HG03432 (cell line): Measurements from ENCODE around the gene RNF183.
"Not testable (repeated sequence)": the region's sequence is repeated elsewhere in the genome, so short reads cannot be mapped to it uniquely, and the experiment has no call there.

ENCODE experiments used
- ATAC-seq: cut with Tn5 transposase; IDR thresholded peaks from one replicate; pipeline ENCODE4 v1.9.1; 2021; ENCODE audit warnings: mild to moderate bottlenecking, moderate library complexity; ENCODE audit not compliant: unreplicated experiment

The RNF183 gene

DNA sequence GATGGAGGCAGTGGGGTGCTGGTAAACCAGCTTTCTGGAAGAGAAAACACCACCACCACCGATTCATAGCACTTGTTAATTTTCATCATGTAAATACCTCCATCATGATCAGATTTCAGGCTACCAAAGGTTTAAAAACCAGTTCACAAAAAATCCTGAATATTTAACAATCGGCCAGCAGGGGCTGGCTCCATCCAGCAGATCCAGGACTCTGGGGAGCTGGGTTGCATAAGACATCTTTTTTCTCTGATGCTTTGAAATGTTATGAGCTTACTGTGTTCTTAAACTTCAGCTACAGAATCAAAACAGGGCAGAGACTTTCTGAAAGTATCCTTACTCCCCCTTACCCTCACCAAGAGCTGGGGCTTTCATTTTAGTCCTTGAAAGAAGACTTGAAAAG lies 14.6 kb upstream of the RNF183 start:
- ATAC-seq = no peak

DNA sequence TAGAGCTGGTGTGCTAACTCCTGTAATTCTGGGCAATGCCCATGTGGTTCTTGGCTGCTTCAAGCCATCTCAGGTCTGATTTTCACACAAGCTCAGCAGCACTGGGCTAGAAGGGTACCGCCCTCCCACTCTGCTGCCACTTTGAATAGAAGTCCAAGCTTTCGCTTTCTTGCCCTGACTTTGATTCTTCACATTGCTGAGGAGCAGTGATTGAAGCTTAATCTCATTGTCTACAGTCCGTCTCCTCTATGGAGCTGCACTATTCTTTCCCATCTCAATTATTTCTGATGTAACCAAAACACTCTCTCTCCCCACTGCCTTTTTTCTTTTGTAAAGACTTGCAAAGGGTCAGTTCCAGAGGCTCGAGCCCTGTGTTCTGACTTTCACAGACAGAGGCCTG lies 12.9 kb upstream of the RNF183 start:
- ATAC-seq = no peak

DNA sequence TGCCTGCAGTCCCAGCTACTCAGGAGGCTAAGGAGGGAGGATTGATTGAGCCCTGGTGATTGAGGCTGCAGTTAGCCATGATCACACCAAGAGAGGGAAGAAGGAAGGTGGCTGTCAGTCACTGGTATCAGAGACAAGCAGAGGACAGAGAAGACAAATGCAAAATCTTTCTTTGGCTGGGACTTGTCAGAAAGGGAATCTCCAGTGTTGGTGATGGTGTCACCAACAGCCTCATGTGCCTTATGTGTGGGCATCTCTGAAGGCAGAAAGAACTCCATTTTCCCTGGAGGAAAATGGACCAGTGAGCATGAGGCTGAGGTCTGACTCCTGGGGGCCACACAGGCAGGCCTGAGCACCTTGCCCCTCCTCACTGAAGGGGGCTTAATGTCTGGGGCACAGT lies 12.1 kb upstream of the RNF183 start:
- no peak for ATAC-seq

DNA sequence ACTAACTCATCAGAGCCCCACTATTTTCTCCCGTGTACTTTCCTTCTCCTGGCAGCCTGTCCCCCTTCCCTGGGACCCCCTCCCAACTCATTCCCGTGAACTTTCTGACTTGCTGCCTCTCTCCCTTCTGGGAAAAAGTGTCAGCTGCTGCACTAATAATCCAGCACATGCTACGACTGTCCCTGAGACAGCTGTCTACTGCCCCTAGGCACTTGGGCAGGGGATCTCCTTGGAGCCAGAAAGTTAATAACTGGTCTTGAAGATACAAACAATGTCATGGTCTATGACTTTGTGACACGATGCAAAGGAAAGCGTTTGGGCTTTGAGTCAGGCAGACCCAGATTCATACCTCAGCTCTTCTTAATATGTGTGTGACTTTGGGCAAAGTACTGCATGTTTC lies 10.1 kb upstream of the RNF183 start:
- no peak for ATAC-seq

DNA sequence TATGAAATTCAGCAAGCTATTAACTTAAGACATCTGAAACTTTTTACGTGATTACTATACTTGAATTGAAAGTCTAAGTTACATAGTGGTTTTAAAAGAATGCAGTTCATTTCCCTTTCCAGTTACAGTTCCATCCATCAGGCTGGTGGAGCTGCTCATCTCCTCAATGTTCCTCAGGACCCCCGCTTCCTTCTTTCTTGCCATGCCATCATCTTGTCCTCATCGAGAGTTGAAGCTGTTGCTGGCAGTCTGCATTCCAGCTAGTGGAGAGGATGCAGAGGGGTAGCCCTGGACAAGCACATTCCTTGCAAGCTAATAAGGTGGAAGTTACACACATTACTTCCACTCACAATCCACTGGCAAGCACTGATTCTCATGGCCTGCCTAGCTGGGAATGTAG lies 8.8 kb upstream of the RNF183 start:
- no peak for ATAC-seq

DNA sequence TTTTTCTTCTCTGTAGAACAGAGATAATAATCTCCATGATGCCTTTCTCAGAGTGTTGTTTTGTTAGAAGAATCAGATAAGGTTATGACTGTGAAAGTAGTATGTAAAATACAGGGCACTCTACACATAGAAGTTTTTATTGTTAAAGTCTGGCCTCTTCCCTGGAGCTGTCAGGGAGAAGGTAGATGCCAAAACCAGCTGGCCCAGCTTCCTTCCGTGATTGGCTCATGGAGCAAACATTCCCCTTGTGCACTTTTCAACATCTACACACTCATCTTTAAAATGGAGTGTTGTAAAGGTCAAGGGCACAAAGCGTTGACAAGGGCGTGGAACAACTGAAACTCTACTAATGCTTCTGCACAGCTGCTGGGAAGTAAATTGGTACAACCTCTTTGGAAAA lies 7.4 kb upstream of the RNF183 start:
- ATAC-seq = no peak

DNA sequence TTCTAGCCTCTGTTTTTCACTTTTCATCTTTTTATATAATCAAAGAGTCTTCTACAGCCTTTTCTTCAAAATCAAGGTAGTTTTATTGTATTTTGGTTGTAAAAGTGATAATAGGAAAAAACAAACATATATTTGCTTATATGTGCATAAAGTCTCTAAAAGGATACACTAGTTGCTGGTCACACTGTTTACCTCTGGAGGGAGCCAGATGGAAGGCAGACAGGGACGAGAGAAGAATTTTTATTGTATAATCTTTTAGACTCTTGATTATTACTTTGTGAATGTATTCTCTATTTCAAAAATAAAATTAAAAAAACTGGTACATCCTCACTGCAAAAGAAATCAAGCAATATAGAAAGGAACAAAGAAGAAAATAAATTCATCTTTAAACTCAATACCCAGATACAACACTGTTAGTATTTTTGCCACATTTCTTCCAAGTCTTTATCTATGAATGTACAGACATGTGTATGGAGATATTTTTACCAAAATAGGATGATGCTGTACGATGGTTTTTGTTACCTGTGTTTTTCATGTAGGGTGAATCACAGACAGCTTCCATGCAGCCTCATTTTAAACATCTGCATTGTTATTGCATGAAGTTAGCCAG lies 6.1 kb upstream of the RNF183 start:
- ATAC-seq = no peak

DNA sequence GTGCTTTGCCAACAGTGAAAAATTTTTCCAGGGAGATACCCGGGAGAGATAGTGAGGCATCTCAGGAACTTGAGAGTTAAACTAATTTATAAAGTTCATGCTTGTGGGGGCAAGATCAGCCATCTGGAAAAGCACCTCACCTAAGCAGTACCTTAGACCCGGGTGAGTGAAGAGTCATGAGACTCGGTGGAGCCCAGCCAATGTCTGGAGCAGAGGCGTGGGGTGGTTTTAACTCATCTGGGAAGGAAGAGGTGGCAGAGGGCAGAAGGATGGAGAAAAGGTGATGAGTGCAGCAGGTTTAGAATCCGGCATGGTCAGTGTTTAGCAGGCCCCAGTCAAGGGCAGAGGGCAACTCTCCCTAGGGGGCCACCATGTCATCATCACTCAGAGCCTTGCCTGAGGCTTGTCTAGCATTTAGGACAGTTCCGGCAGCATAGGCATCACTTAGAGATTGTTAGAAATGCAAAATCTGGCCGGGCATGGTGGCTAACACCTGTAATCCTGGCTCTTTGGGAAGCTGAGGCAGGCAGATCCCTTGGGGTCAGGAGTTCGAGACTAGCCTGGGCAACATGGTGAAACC lies 4.3 kb upstream of the RNF183 start:
- no peak for ATAC-seq

DNA sequence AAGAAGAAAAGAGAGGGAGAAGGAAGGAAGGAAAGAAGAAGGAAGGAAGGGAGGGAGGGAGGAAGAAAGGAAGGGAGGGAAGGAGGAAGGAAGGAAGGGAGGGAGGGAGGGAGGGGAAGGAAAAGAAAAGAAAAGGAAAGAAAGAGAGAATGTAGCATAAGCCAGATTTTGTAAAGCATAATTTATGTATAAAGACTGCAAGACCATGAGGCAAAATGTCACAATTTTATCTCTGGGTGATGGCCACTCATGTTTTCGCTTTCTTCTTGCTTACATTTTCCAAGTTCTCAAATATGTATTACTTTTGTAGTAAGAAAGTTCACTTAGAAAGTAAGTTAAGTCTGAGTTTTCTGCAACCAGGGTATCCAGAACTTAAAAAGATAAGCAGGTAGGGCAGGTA lies 3.4 kb upstream of the RNF183 start:
- no peak for ATAC-seq

DNA sequence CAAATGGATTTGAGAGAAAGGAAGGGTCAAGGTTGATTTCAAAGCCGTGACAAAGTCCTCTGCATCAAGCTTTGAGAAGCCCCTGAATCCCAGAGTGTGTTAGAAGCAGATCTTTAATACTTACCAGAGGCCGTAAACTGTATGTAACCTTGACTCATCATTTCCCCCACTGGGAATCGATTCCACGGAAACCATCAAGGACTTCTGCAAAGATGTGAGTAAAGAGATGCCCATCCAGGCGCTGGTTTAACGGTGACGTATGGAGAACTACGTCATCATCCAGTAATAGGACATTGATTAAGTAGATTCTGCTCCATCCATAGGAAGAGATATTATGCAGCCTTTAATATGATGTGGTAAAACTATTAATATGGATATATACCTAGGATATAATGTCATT lies 1.6 kb downstream of the RNF183 start:
- ATAC-seq = no peak

DNA sequence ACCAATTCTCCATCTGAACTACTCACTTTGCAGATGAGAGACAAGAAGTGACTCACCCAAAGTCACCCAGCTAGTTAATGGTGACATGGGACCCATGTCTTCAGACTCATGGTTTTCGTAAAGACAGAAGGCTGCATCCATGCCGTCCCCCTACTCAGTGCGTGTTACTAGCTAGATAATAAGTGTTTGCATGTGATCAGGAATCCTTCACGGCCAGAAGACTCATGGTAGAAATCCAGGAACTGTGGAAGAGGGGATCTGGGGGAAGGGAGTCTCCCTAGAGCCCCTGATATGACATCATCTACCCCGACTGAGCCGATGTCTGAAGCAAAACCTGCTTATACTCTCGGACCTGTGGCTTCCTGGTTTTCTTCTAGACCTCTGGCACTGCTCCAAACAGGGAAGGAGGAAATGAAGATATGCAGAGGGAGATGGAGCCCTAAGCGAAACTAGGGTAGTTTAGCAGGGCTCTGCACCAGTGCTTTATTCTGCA lies 3.3 kb downstream of the RNF183 start:
- no peak for ATAC-seq

DNA sequence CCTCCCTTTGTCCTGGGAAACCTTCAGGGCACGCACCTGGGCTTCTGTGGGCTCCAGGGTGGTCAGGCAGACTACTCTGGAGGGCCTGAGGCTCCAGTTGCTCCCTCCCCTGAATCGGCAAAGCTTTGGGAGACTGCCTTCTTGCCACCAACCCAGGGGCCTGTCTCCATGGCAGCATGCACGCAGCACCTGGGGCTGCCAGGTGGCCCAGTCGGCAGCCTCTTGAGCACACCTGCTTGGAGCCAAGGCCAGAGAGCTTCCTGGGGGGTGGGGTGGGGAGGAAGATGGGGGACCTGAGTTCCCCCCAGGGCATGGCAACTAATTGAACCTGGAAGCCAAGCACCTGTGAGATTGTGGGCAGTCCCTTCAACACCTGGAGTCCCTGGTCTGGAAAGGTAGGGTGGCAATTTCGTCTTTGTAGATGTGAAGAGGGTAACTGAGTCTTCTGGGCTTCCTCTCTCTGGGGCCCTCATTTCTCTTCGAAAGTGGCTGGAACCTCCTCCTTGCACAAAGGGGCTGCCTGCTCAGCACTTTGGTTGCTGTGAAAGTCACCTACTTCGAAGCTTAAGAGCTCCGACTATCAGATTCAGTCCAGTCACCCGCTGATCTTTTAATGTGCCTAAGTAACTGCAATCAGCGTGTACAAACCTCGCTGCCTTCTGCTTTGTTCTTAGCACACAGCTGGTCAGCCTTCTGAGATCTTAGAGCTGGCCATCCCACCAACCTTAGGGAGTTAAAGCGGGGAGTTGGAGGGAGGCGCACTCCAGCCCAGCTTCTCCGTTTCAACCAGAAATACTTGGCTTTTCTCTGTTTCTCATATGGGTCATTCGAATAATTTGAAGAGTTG lies 4.0 kb downstream of the RNF183 start:
- ATAC-seq = no peak

DNA sequence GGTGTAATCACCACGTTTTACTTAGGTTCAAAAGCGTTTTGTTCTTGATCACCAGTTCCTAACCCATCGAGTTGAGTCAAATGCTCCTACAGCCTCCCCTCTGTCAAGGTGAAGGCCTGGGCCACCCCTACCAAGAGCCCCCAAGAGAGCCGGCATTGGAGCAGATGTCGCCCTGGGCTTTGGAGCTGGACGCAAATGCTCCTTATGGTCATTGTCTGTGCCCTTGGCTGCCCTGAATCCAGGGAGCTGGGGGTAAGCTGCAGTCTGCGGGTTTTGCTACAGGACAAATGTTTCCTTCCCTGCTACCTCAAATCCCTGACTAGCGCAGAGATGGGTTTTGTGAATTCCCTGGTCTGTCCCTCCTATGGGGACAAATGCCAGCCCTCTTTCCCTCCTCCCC lies 4.9 kb downstream of the RNF183 start:
- no peak for ATAC-seq

DNA sequence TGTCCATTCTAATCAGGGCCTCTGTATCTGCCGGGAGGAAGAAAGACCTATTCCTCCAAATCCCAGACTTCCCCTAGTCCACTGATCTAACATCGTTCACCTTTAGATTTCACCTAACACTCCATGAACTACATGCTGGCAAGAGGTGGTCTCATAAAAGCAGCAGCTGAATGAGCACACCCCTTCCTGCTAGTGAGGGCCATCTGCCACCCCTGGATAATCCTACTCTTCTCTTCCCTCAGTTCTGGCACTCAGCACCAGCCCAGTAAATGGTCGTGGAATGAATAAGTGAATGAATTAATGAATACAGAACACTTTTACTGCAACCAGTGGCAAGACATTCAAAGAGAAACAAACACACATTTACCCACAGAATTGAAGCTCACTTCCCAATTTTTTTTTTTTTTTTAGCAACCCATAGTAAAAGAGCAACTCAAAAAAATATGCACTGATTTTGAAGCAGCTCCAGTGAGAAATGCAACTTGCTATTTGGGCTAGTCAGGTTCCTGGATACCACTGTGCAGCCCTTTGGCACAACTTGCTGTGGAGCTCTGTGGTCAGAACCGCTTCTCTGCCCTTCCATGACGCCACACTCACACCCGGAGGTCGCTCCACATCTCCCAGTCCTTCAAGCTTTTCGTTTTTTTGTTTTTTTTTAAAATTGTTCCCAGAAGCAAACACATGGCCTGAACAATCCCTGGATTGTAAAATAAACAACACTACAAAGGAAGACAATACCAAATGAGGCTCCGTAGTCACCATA lies 6.2 kb downstream of the RNF183 start:
- no peak for ATAC-seq

DNA sequence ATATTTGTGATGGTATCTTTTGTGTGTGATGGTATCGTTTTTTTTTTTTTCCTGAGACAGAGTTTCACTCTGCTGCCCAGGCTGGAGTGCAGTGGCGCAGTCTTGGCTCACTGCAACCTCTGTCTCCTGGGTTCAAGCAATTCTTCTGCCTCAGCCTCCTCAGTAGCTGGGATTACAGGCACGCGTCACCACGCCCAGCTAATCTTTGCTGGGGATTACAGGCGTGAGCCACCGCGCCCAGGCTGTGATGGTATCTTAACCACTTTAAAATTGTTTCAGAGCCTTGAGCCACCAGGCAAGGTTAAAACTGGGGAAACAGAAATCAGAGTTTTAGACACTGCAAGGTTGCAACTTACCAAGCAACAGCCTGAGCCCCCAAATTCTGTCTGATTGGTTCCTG lies 6.9 kb downstream of the RNF183 start:
- ATAC-seq = not testable (repeated sequence)

DNA sequence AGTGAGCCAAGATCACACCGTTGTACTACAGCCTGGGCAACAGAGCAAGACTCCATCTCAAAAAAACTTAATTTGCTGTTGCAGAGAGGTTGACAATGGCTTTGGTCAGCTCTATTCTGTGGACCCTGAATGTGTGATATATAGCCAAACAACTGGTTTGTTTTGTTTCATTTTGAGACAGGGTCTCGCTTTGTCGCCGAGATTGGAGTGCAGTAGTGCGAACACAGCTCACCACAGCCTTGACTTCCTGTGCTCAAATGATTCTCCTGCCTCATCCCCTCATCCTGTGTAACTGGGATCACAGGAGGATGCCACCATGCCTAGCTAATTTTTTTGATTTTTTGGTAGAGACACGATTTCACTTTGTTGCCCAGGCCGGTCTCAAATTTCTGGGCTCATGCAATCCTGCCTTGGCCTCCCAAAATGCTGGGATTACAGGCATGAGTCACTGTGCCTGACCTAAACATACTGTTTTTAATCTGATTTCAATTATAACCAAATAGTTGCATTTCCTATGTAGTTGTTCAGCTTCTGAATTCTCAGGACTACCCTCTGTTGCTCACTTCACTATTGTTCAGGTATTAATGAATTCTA lies 9.8 kb downstream of the RNF183 start:
- no peak for ATAC-seq

DNA sequence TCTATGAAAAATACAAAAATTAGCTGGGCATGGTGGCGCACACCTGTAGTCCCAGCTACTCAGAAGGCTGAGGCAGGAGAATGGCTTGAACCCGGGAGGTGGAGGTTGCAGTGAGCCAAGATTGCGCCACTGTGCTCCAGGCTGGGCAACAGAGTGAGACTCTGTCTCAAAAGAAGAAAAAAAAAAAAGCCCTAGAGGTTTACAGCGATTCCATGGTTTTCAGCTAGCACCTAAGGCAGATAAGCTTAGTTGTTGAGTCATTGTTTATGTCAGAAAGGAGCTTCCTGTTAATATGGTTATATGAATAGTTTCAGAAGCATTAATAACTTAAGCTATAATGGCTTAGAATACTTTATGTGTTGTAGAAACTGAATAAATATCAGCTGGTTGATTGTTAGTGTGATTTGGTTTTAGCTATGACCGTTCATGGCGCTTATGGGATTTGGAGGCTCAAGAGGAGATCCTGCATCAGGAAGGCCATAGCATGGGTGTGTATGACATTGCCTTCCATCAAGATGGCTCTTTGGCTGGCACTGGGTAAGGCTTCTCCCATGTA lies 13.0 kb downstream of the RNF183 start:
- ATAC-seq = no peak

DNA sequence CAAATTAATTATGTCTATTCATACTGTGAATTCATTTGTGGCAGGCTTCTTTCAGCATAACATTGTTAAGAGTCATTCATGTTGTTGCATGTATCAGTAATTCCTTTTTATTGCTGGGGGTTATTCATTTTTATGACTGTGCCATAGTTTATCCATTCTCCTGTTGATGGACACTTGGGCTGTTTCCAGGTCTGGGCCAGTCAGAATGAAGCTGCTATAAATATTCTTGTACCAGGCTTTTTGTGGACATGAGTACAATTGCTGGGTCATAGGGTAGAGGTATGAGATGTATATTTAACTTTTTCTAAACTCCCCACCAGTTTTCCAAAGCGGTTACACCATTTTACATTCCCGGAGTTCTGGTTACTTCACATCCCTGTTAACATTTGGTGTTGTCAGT lies 14.1 kb downstream of the RNF183 start:
- ATAC-seq = no peak

DNA sequence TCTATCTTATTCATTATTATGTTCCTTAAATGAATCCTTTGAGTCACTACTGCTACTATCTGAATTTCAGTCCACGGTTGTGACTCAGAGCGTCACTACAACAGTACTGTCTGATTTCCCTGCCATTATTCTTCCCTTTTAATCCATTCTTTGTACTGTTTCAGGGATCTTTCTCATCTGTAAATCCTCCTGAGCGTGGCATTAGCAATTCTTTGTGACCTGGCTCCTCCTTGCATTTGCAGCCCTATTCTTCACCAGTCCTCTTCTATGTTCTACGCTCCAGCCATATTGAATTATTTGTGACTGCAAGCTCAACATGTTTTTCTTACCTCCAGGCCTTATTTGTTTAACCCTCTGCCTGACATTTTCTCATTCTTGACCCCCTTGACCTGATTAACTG lies 21.8 kb downstream of the RNF183 start:
- ATAC-seq = no peak

DNA sequence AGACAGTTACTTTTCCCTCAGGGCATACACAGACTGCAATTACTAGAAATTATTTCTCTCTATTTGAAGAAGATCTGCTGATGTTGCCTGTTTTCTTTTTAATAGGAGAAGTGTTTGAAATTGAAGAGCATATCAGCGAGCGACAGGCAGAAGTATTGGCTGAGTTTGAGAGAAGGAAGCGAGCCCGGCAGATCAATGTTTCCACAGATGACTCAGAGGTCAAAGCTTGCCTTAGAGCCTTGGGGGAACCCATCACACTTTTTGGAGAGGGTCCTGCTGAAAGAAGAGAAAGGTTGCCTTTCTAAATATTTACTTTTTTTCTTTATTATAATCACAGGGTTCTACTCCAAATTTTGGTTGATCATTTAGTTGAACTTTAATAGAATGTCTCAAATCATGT lies 24.3 kb downstream of the RNF183 start:
- ATAC-seq = no peak
